ENCODE results near the gene CHSY1. TPM values are rescaled to one million over a fixed set of nuclear protein-coding genes. Genes with fewer than 3 reads are reported as not detected.

The CHSY1 gene
- polyA plus RNA-seq, 1 experiment = 49.2 TPM

DNA sequence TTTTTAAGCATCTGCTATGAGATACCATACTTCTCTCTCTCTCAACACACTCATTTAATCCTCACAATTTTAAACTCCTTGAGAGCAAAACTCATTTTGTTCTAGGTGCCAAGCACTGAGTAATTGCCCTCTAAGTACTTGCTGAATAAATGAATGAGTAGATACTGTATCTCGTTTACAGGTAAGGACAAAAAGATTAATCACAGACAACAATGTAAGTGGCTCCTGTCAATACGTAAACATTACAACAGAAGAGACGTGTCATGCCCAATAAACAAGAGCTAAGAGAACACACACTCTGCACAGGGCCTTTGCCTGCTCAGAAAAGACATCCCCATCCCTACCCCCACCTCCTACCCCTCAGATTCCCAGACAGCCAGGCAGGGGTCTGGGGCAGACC lies 59.8 kb downstream of the CHSY1 start:
- no peaks in the 10 kb centered on the region for H3K27me3 ChIP-seq (ENCODE audit: control insufficient read depth, insufficient read depth, low read length)
- TF ChIP-seq, protein P1, sequence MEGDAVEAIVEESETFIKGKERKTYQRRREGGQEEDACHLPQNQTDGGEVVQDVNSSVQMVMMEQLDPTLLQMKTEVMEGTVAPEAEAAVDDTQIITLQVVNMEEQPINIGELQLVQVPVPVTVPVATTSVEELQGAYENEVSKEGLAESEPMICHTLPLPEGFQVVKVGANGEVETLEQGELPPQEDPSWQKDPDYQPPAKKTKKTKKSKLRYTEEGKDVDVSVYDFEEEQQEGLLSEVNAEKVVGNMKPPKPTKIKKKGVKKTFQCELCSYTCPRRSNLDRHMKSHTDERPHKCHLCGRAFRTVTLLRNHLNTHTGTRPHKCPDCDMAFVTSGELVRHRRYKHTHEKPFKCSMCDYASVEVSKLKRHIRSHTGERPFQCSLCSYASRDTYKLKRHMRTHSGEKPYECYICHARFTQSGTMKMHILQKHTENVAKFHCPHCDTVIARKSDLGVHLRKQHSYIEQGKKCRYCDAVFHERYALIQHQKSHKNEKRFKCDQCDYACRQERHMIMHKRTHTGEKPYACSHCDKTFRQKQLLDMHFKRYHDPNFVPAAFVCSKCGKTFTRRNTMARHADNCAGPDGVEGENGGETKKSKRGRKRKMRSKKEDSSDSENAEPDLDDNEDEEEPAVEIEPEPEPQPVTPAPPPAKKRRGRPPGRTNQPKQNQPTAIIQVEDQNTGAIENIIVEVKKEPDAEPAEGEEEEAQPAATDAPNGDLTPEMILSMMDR (IDR thresholded peaks at IDR 0.05; ENCODE audit: low read depth, low read length) = no peak
- no peak for DNase-seq (ENCODE audit: low read depth, low spot score)
- ChIA-PET POLR2A (interaction anchor here (1.2 to 1.3 kb wide), 2 partner anchors 9 to 13 kb away, joined by 3 to 4 read pairs; no protein-coding TSS in a partner anchor), CTCF (interaction anchor here (0.9 to 1.2 kb wide), 2 partner anchors 102 to 184 kb away, joined by 3 read pairs; no protein-coding TSS in a partner anchor)
- H3K27ac ChIP-seq (ENCODE audit: low read depth, low read length) = no peak overlapping the region
- no peaks in the 10 kb centered on the region; the same call in 1 of the 2 replicates for H3K9me3 ChIP-seq (ENCODE audit: control insufficient read depth, insufficient read depth, low read length)
- H3K4me3 ChIP-seq (ENCODE audit: low read depth, low read length) = no peak overlapping the region

DNA sequence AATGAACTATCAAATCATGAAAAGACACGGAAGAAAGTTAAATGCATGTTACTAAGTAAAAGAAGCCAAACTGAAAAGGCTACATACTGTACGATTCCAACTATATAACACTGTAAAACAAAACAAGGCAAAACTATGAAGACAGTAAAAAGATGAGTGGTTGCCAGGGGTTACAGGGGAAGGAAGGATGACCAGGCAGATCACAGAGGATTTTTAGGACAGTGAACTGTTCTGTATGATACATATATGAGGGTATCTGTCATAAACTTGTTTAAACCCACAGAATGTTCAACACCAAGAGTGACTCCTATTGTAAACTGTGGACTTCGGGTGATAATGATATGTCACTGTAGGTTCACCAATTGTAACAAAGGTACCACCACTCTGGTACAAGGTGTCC lies 60.6 kb downstream of the CHSY1 start:
- TF ChIP-seq, protein P1 (IDR thresholded peaks at IDR 0.05; ENCODE audit: low read depth, low read length) = no peak
- DNase-seq (ENCODE audit: low read depth, low spot score) = no peak

DNA sequence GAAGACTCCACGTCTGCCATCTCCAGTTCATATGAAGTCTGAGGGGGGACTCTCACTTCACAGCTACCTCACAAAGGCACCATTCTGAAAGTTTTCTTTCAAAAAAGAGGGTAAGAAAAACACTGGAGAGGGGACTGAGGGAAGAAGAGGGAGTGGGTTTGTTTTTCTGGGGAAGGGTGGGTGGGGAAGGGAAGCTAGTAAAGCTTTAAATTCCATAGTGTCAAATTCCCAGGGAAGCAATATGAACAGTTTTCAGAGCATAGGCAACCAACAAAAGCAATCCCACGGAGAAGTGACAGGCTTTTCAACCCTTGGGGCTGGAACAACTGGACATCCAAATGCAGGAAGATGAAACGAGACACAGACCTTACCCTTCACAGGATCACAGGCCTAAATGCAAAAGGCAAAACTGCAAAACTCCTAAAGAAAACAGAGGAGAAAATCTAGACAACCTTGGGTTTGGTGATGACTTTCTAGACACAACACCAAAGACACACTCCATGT lies 61.7 kb downstream of the CHSY1 start:
- TF ChIP-seq, protein P1 (IDR thresholded peaks at IDR 0.05; ENCODE audit: low read depth, low read length) = no peak
- Histone ChIP-seq H3K4me3 (ENCODE audit: low read depth, low read length) (no peak overlapping the region; the same call in 1 of the 2 replicates), H3K9me3 (ENCODE audit: control insufficient read depth, insufficient read depth, low read length) (no peaks in the 10 kb centered on the region; the same call in 1 of the 2 replicates), H3K27ac (ENCODE audit: low read depth, low read length) (peak overlapping the region; percentile 100), H3K27me3 (ENCODE audit: control insufficient read depth, insufficient read depth, low read length) (no peaks in the 10 kb centered on the region)
- CTCF ChIA-PET = interaction anchor here (0.6 kb wide), 1 partner anchor 46 kb away, joined by 3 read pairs; no protein-coding TSS in a partner anchor
- POLR2A ChIA-PET = interaction anchor here (2.1 kb wide), 1 partner anchor 62 kb away, joined by 16 read pairs; the partner anchor contains the start of gene CHSY1
- no peak for DNase-seq (ENCODE audit: low read depth, low spot score)

More for the DNA sequence above, 60.6 kb downstream of the CHSY1 start:
- Histone ChIP-seq H3K4me3 (ENCODE audit: low read depth, low read length) (no peak overlapping the region), H3K27ac (ENCODE audit: low read depth, low read length) (no peak overlapping the region), H3K27me3 (ENCODE audit: control insufficient read depth, insufficient read depth, low read length) (no peaks in the 10 kb centered on the region), H3K9me3 (ENCODE audit: control insufficient read depth, insufficient read depth, low read length) (no peaks in the 10 kb centered on the region; the same call in 1 of the 2 replicates)
- CTCF ChIA-PET = no interaction called here
- POLR2A ChIA-PET = interaction anchor here (0.7 kb wide), 1 partner anchor 11 kb away, joined by 5 read pairs; no protein-coding TSS in a partner anchor

DNA sequence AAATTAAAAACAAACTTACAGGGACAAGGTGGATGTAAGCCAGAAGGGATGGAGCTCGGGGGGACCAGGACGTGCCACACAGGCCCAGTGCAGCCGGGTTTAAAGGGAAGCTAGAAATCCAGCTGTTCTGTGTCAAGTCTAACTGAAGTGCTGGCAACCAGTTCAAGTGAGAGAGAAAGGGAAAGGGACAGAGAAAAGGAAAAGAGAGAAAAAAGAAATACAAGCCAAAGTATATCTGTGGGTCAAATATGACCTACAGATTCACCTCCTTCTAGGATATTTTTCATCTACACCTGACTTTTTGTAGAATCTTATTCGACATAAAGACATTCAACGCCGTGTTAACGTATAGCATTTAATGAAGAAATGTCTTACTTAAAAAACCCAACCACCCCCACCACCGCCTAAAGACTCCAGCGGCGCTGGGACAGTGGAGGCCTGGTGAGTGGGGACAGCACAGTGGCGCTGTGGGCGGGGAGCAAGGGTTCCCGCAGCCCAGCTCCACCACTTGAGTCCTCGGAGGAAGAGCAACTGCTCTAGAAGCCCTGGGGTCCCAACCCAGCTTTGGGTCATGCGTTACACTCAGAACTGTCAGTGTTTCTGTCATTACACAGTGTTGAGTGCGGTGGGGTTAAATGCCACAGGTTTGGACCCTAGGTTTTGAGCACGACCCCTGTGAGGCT lies 62.3 kb downstream of the CHSY1 start:
- ChIA-PET CTCF (interaction anchor here (0.6 kb wide), 1 partner anchor 46 kb away, joined by 3 read pairs; no protein-coding TSS in a partner anchor), POLR2A (interaction anchor here (1.0 to 2.1 kb wide), 4 partner anchors 10 to 62 kb away, joined by 3 to 16 read pairs (median 5); partner anchors contain the start of gene CHSY1)
- DNase-seq (ENCODE audit: low read depth, low spot score) = no peak
- Histone ChIP-seq H3K9me3 (ENCODE audit: control insufficient read depth, insufficient read depth, low read length) (no peaks in the 10 kb centered on the region; the same call in 1 of the 2 replicates), H3K27ac (ENCODE audit: low read depth, low read length) (peak overlapping the region; percentile 100), H3K27me3 (ENCODE audit: control insufficient read depth, insufficient read depth, low read length) (no peaks in the 10 kb centered on the region), H3K4me3 (ENCODE audit: low read depth, low read length) (peak overlapping the region; percentile 60)
- TF ChIP-seq, protein P1 (IDR thresholded peaks at IDR 0.05; ENCODE audit: low read depth, low read length) = no peak
